HEK293 (cell line): ENCODE data around the gene FDCSP.

Source experiments
- CTCF ChIA-PET: fragments of 350-600 bp; formaldehyde crosslinking; extraction: SDS; loops from one replicate; lab custom pipeline; 2021; ENCODE audit warnings: antibody characterized with exemption; lab: Yijun Ruan, JAX
- POLR2A ChIA-PET: fragments of 300-600 bp; formaldehyde crosslinking; extraction: SDS; loops from one replicate; lab custom pipeline; 2020; ENCODE audit warnings: antibody characterized with exemption, inconsistent platforms; lab: Yijun Ruan, JAX
- H3K27ac ChIP-seq: fragments of 200-500 bp; sonication (Bioruptor generic); 2 replicates; pipeline ENCODE4 v1.5.1; 2014; ENCODE audit warnings: low read depth, low read length, control low read depth, inconsistent platforms; ENCODE audit errors: extremely low read depth
- H3K36me3 ChIP-seq, 2 experiments: fragments of 200-500 bp in 1 of 2; sonication (Bioruptor generic) in 1 of 2; 1 replicate in 1 of 2; 2 replicates in 1 of 2; pipeline ENCODE4 v1.5.1; 2014 to 2017; ENCODE audit warnings: inconsistent platforms in 2 of 2, low read length in 2 of 2; ENCODE audit not compliant: control insufficient read depth in 2 of 2, insufficient read depth in 1 of 2
- H3K4me1 ChIP-seq: fragments of 200-500 bp; sonication (Bioruptor generic); 2 replicates; pipeline ENCODE4 v1.5.1; 2014; ENCODE audit warnings: mild to moderate bottlenecking, low read length, inconsistent platforms; ENCODE audit not compliant: control insufficient read depth, insufficient read depth
- H3K4me3 ChIP-seq: 2 replicates; pipeline ENCODE4 v1.5.1; 2011; ENCODE audit warnings: low read depth, mild to moderate bottlenecking, control low read depth, low read length, moderate library complexity
- H3K9me3 ChIP-seq: fragments of 200-500 bp; sonication (Bioruptor generic); 2 replicates; pipeline ENCODE4 v1.5.1; 2014; ENCODE audit warnings: low read depth, low read length, inconsistent platforms; ENCODE audit not compliant: control insufficient read depth, insufficient read depth
- BCL11A ChIP-seq: fragments of 450-650 bp; formaldehyde crosslinking; IDR thresholded peaks from 2 replicates; pipeline ENCODE4 v1.5.1; 2016; ENCODE audit warnings: low read depth, missing biosample characterization, missing genetic modification characterization
- PATZ1 ChIP-seq: fragments of 450-650 bp; formaldehyde crosslinking; IDR thresholded peaks from 2 replicates; pipeline ENCODE4 v1.5.1; 2016; ENCODE audit warnings: missing biosample characterization, missing genetic modification characterization
- ZBTB1 ChIP-seq: fragments of 450-650 bp; formaldehyde crosslinking; IDR thresholded peaks from 2 replicates; pipeline ENCODE4 v1.5.1; 2016; ENCODE audit warnings: missing biosample characterization, missing genetic modification characterization
- ZNF132 ChIP-seq: fragments of 450-650 bp; formaldehyde crosslinking; IDR thresholded peaks from 2 replicates; pipeline ENCODE4 v1.5.1; 2017; ENCODE audit warnings: missing biosample characterization, missing genetic modification characterization, borderline replicate concordance
- ZNF184 ChIP-seq: fragments of 450-650 bp; IDR thresholded peaks from 2 replicates; pipeline ENCODE4 v1.5.1; 2018; ENCODE audit warnings: missing biosample characterization, mild to moderate bottlenecking, missing genetic modification characterization
- ZNF274 ChIP-seq, 2 experiments: fragments of 200-500 bp in 1 of 2; fragments of 450-650 bp in 1 of 2; sonication (Bioruptor generic) in 1 of 2; formaldehyde crosslinking in 1 of 2; IDR thresholded peaks; 2 replicates each; pipeline versions ENCODE4 v1.5.1 to v1.6.1; 2014 to 2016; ENCODE audit warnings: borderline replicate concordance in 1 of 2, inconsistent platforms in 1 of 2, low read length in 1 of 2, missing biosample characterization in 1 of 2, missing genetic modification characterization in 1 of 2
- ZNF555 ChIP-seq: fragments of 450-650 bp; formaldehyde crosslinking; conservative IDR thresholded peaks from 2 replicates; pipeline ENCODE4 v1.5.1; 2017; ENCODE audit warnings: missing biosample characterization, mild to moderate bottlenecking, missing genetic modification characterization, inconsistent platforms
- ZNF558 ChIP-seq: fragments of 450-650 bp; formaldehyde crosslinking; IDR thresholded peaks from 2 replicates; pipeline ENCODE4 v1.5.1; 2016; ENCODE audit warnings: missing biosample characterization, missing genetic modification characterization
- ZNF610 ChIP-seq: fragments of 450-650 bp; formaldehyde crosslinking; IDR thresholded peaks from 2 replicates; pipeline ENCODE4 v1.5.1; 2016; ENCODE audit warnings: missing biosample characterization, missing genetic modification characterization, borderline replicate concordance
- ZNF707 ChIP-seq: fragments of 450-650 bp; formaldehyde crosslinking; IDR thresholded peaks from 2 replicates; pipeline ENCODE4 v1.5.1; 2016; ENCODE audit warnings: missing biosample characterization, missing genetic modification characterization
- ZNF76 ChIP-seq: fragments of 450-650 bp; formaldehyde crosslinking; IDR thresholded peaks from 2 replicates; pipeline ENCODE4; 2016; ENCODE audit warnings: low read depth, missing biosample characterization, missing genetic modification characterization, borderline replicate concordance
- ZNF792 ChIP-seq: fragments of 450-650 bp; formaldehyde crosslinking; IDR thresholded peaks from 2 replicates; pipeline ENCODE4 v1.5.1; 2016; ENCODE audit warnings: missing biosample characterization, missing genetic modification characterization
- ZNF843 ChIP-seq: fragments of 450-650 bp; formaldehyde crosslinking; IDR thresholded peaks from 2 replicates; pipeline ENCODE4 v1.5.1; 2016; ENCODE audit warnings: missing biosample characterization, missing genetic modification characterization
- TF ChIP-seq, protein P1 (sequence below): fragments of 450-650 bp; formaldehyde crosslinking; IDR thresholded peaks from 2 replicates; pipeline ENCODE4 v1.5.1; 2016; ENCODE audit warnings: missing biosample characterization, missing genetic modification characterization
- TF ChIP-seq, protein P2 (sequence below): fragments of 450-650 bp; formaldehyde crosslinking; optimal IDR thresholded peaks from 2 replicates; pipeline ENCODE3; 2016; ENCODE audit warnings: missing biosample characterization, mild to moderate bottlenecking, missing genetic modification characterization
- TF ChIP-seq, protein P3 (sequence below): fragments of 450-650 bp; formaldehyde crosslinking; IDR thresholded peaks from 2 replicates; pipeline ENCODE4 v1.5.1; 2016; ENCODE audit warnings: missing biosample characterization, missing genetic modification characterization

FDCSP gene

GRCh38 chr4:70251250-70251944 lies 25.5 kb downstream of the FDCSP start (continued):
- no peak for TF ChIP-seq ZNF274 (IDR thresholded peaks at IDR 0.05; ENCODE audit: low read length)
- no peak for TF ChIP-seq ZNF274 (tag by site-specific recombination; IDR thresholded peaks at IDR 0.05; ENCODE audit: borderline replicate concordance)

- Histone ChIP-seq H3K27ac (no peak overlapping the region), H3K9me3 (no peaks in the 10 kb centered on the region), H3K4me3 (no peak overlapping the region), H3K4me1 (no peaks in the 10 kb centered on the region), H3K36me3 (no peaks in the 10 kb centered on the region)
- POLR2A ChIA-PET: no interaction called here
- TF ChIP-seq ZNF76 (no peak), ZNF558 (tag by site-specific recombination) (no peak), ZNF555 (tag by site-specific recombination) (no peak), PATZ1 (no peak), ZNF184 (tag by site-specific recombination) (no peak), ZNF132 (tag by site-specific recombination) (no peak), ZNF707 (tag by site-specific recombination) (no peak)
- TF ChIP-seq, protein P1, sequence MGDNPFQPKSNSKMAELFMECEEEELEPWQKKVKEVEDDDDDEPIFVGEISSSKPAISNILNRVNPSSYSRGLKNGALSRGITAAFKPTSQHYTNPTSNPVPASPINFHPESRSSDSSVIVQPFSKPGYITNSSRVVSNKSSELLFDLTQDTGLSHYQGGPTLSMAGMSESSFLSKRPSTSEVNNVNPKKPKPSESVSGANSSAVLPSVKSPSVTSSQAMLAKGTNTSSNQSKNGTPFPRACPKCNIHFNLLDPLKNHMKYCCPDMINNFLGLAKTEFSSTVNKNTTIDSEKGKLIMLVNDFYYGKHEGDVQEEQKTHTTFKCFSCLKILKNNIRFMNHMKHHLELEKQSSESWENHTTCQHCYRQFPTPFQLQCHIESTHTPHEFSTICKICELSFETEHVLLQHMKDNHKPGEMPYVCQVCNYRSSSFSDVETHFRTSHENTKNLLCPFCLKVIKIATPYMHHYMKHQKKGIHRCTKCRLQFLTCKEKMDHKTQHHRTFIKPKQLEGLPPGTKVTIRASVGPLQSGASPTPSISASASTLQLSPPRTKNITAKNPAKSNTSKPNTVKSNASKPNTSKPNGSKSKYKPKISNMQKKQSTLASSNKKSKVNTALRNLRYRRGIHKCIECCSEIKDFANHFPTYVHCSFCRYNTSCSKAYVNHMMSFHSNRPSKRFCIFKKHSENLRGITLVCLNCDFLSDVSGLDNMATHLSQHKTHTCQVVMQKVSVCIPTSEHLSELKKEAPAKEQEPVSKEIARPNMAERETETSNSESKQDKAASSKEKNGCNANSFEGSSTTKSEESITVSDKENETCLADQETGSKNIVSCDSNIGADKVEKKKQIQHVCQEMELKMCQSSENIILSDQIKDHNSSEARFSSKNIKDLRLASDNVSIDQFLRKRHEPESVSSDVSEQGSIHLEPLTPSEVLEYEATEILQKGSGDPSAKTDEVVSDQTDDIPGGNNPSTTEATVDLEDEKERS: no peak
- TF ChIP-seq, protein P2, sequence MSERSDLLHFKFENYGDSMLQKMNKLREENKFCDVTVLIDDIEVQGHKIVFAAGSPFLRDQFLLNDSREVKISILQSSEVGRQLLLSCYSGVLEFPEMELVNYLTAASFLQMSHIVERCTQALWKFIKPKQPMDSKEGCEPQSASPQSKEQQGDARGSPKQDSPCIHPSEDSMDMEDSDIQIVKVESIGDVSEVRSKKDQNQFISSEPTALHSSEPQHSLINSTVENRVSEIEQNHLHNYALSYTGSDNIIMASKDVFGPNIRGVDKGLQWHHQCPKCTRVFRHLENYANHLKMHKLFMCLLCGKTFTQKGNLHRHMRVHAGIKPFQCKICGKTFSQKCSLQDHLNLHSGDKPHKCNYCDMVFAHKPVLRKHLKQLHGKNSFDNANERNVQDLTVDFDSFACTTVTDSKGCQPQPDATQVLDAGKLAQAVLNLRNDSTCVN: no peak
- CTCF ChIA-PET: no interaction called here
Measured at GRCh38 chr4:70251945-70252277, 26.0 kb downstream of the FDCSP start.

DNA sequence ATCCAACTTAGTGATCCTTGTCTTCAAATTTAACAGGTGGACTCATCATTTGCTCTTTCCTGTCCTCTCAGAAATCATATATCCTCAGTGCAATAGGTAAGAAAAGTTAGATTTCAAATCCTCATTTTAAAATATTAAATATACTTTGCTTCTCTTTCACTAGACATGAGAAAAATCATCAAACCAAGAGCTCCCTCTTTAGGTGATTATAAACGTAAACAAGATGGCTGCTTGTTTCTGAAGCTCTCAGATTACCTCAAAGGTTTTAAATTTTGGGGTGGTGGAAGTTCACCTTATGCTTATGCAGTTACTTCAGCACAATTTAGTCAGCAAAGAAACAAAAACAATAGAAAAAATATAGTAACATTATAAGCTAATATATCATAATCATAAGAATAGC lies 43.8 kb downstream of the FDCSP start:
- H3K4me3 ChIP-seq: no peak overlapping the region
- no peaks in the 10 kb centered on the region for H3K4me1 ChIP-seq
- H3K27ac ChIP-seq: no peak overlapping the region
- no peaks in the 10 kb centered on the region for H3K36me3 ChIP-seq
- no peaks in the 10 kb centered on the region for H3K9me3 ChIP-seq
- ChIA-PET POLR2A (no interaction called here), CTCF (interaction anchor here (0.6 kb wide), 2 partner anchors 12 to 34 kb away, joined by 3 read pairs; no protein-coding TSS in a partner anchor)
- TF ChIP-seq ZNF610 (tag by site-specific recombination): no peak
- TF ChIP-seq ZBTB1 (tag by site-specific recombination): no peak
- no peak for TF ChIP-seq ZNF558 (tag by site-specific recombination)
- TF ChIP-seq, protein P3, sequence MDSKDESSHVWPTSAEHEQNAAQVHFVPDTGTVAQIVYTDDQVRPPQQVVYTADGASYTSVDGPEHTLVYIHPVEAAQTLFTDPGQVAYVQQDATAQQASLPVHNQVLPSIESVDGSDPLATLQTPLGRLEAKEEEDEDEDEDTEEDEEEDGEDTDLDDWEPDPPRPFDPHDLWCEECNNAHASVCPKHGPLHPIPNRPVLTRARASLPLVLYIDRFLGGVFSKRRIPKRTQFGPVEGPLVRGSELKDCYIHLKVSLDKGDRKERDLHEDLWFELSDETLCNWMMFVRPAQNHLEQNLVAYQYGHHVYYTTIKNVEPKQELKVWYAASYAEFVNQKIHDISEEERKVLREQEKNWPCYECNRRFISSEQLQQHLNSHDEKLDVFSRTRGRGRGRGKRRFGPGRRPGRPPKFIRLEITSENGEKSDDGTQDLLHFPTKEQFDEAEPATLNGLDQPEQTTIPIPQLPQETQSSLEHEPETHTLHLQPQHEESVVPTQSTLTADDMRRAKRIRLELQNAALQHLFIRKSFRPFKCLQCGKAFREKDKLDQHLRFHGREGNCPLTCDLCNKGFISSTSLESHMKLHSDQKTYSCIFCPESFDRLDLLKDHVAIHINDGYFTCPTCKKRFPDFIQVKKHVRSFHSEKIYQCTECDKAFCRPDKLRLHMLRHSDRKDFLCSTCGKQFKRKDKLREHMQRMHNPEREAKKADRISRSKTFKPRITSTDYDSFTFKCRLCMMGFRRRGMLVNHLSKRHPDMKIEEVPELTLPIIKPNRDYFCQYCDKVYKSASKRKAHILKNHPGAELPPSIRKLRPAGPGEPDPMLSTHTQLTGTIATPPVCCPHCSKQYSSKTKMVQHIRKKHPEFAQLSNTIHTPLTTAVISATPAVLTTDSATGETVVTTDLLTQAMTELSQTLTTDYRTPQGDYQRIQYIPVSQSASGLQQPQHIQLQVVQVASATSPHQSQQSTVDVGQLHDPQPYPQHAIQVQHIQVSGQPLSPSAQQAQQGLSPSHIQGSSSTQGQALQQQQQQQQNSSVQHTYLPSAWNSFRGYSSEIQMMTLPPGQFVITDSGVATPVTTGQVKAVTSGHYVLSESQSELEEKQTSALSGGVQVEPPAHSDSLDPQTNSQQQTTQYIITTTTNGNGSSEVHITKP: no peak
- no peak for TF ChIP-seq ZNF792 (tag by site-specific recombination)
- TF ChIP-seq BCL11A (tag by site-specific recombination): no peak
- no peak for TF ChIP-seq ZNF843 (tag by site-specific recombination)
